ENCODE results near the gene NDUFAF4. TPM values are rescaled to one million over a fixed set of nuclear protein-coding genes. Genes with fewer than 3 reads are reported as not detected.

NDUFAF4 gene
- total RNA-seq (2022; extraction: Qiagen RNA extraction; ENCODE audit: low read depth) = 32.1 to 61.8 TPM (median 43.7 TPM) in 5 replicates

GRCh38 chr6:96897396-96898240 is at the start of gene NDUFAF4:
TSS of gene NDUFAF4 (minus strand) at chr6:96897891. CDS start at chr6:96897801, 90 bp downstream.

Other genes with a start within 250 kb of the NDUFAF4 start
- gene GPR63, start 60.4 kb downstream of the NDUFAF4 start, total RNA-seq (2022; extraction: Qiagen RNA extraction; ENCODE audit: low read depth) = 0.26 to 0.60 TPM (median 0.41 TPM) in 5 replicates
- gene KLHL32, start 26.8 kb upstream of the NDUFAF4 start, total RNA-seq (2022; extraction: Qiagen RNA extraction; ENCODE audit: low read depth) = not detected in 5 replicates